GM12878 (cell line): ENCODE results near the gene DCAF17. TPM values are rescaled to one million over a fixed set of nuclear protein-coding genes. Genes with fewer than 3 reads are reported as not detected.

Experiments used
- ASH2L ChIP-seq: fragments of 300-600, 200-600 bp; sonication (generic); IDR thresholded peaks from 2 replicates; pipeline ENCODE4 v1.6.1; 2017; ENCODE audit warnings: low read depth, mild to moderate bottlenecking, borderline replicate concordance
- ATF3 ChIP-seq: IDR thresholded peaks from 2 replicates; pipeline ENCODE4 v1.6.1; 2011; ENCODE audit warnings: low read depth, mild to moderate bottlenecking, low read length, moderate library complexity, borderline replicate concordance; ENCODE audit errors: extremely low read depth
- DPF2 ChIP-seq: fragments of 450-650 bp; IDR thresholded peaks from 2 replicates; pipeline ENCODE4 v1.6.1; 2017; ENCODE audit warnings: mild to moderate bottlenecking
- EGR1 ChIP-seq, 2 experiments: IDR thresholded peaks; 1 replicate in 1 of 2; 2 replicates in 1 of 2; pipeline ENCODE4 v1.6.1; 2011 to 2012; ENCODE audit warnings: low read depth in 2 of 2, low read length in 2 of 2, borderline replicate concordance in 1 of 2, mild to moderate bottlenecking in 1 of 2, moderate library complexity in 1 of 2
- GABPA ChIP-seq: IDR thresholded peaks from 2 replicates; pipeline ENCODE4 v1.6.1; 2014; ENCODE audit warnings: antibody characterized with exemption, low read depth, mild to moderate bottlenecking, inconsistent platforms
- HDGF ChIP-seq: fragments of 450-650 bp; IDR thresholded peaks from 2 replicates; pipeline ENCODE4 v1.6.1; 2016; ENCODE audit warnings: antibody characterized with exemption
- HSF1 ChIP-seq: fragments of 150-350 bp; IDR thresholded peaks from 2 replicates; pipeline ENCODE4 v1.6.1; 2014; ENCODE audit warnings: mild to moderate bottlenecking, low read depth, low read length
- MEF2B ChIP-seq: fragments of 450-650 bp; IDR thresholded peaks from 2 replicates; pipeline ENCODE4 v1.6.1; 2018; ENCODE audit warnings: mild to moderate bottlenecking, moderate library complexity; ENCODE audit not compliant: partially characterized antibody, poor library complexity, severe bottlenecking
- MTA3 ChIP-seq: IDR thresholded peaks from 2 replicates; pipeline ENCODE4 v1.6.1; 2012; ENCODE audit warnings: low read length, inconsistent platforms, borderline replicate concordance
- NFYA ChIP-seq: IDR thresholded peaks from 2 replicates; pipeline ENCODE4 v1.6.1; 2011; ENCODE audit warnings: low read depth, mild to moderate bottlenecking, low read length, improper control_type of control experiment, borderline replicate concordance
- NFYB ChIP-seq: IDR thresholded peaks from 2 replicates; pipeline ENCODE4 v1.6.1; 2011; ENCODE audit warnings: low read depth, mild to moderate bottlenecking, low read length, improper control_type of control experiment, moderate library complexity; ENCODE audit not compliant: insufficient read depth
- NKRF ChIP-seq: fragments of 450-650 bp; conservative IDR thresholded peaks from 2 replicates; pipeline ENCODE4 v1.6.1; 2017; ENCODE audit warnings: mild to moderate bottlenecking, moderate library complexity
- PAX8 ChIP-seq: fragments of 450-650 bp; IDR thresholded peaks from 2 replicates; pipeline ENCODE4 v1.6.1; 2017; ENCODE audit warnings: mild to moderate bottlenecking, moderate library complexity
- PRDM15 ChIP-seq: fragments of 450-650 bp; formaldehyde crosslinking; IDR thresholded peaks from 2 replicates; pipeline ENCODE4 v1.4.0; 2020; ENCODE audit warnings: mild to moderate bottlenecking, moderate library complexity
- RCOR1 ChIP-seq: conservative IDR thresholded peaks from 2 replicates; pipeline ENCODE4 v1.6.1; 2012; ENCODE audit warnings: low read depth, low read length, improper control_type of control experiment
- RUNX3 ChIP-seq: IDR thresholded peaks from 2 replicates; pipeline ENCODE4 v1.6.1; 2012; ENCODE audit warnings: low read length, inconsistent platforms
- SMARCA5 ChIP-seq: fragments of 450-650 bp; IDR thresholded peaks from 2 replicates; pipeline ENCODE4 v1.6.1; 2017; ENCODE audit warnings: mild to moderate bottlenecking
- TCF3 ChIP-seq: IDR thresholded peaks from 2 replicates; pipeline ENCODE4 v1.6.1; 2012; ENCODE audit warnings: low read depth, mild to moderate bottlenecking, low read length, borderline replicate concordance; ENCODE audit not compliant: insufficient read depth
- ZNF687 ChIP-seq: fragments of 450-650 bp; IDR thresholded peaks from 2 replicates; pipeline ENCODE4 v1.6.1; 2017; ENCODE audit warnings: mild to moderate bottlenecking, moderate library complexity
- polyA plus RNA-seq, 11 experiments: library from polyadenylated mRNA; depleted of rRNA in 4 of 11; unstranded in 6 of 11; stranded (reverse) in 5 of 11; fragments of >200 nt; fragmentation: Nextera tagmentation in 4 of 11; fragmentation: Illumina TruSeq in 1 of 11; extraction: Ambion mirVana in 4 of 11; extraction: Trizol in 1 of 11; gene quantifications; 1 replicate in 1 of 11; 2 replicates in 10 of 11; pipeline versions ENCODE4 v1.2.1 to v1.2.3, GENCODE V29; 2011 to 2016; ENCODE audit warnings: inconsistent platforms in 2 of 11, missing spikeins in 2 of 11, low read depth in 1 of 11
- total RNA-seq, 4 experiments: library from RNA; depleted of rRNA in 3 of 4; stranded (reverse); fragments of >200 nt in 3 of 4; fragmentation: Illumina TruSeq in 1 of 4; extraction: Trizol in 1 of 4; gene quantifications; 2 replicates each; pipeline versions ENCODE4 v1.2.1 to v1.2.3, GENCODE V29; 2013 to 2021

The DCAF17 gene
- total and polyA plus RNA-seq, 10 of the 15 experiments (the other 5 are each of a cell fraction or from before 2014, with no cell fraction given): 5.2 to 32.9 (median 23.4) TPM

GRCh38 chr2:171406044-171406443 lies 28.0 kb upstream of the DCAF17 start (continued):
- TF ChIP-seq ZNF687 (peak; percentile 58; the same call in 1 of the 2 replicates), PRDM15 (CRISPR knock-in tag) (no peak), HDGF (no peak), NFYA (no peak), NKRF (no peak), TCF3 (peak; percentile 27; the same call in 1 of the 2 replicates), SMARCA5 (no peak; the same call in 1 of the 2 replicates), EGR1 (IDR thresholded peaks at IDR 0.05; ENCODE audit: borderline replicate concordance in 1 of 2, low read depth in 2 of 2, low read length in 2 of 2) (no peak), MEF2B (no peak), NFYB (peak; percentile 74), GABPA (no peak), RCOR1 (no peak), RUNX3 (peak; percentile 26; the same call in 1 of the 2 replicates), PAX8 (no peak), DPF2 (no peak), HSF1 (no peak), ASH2L (no peak), ATF3 (no peak; the same call in 1 of the 2 replicates), MTA3 (peak; percentile 63; the same call in 1 of the 2 replicates)
